ENCODE measurements around the gene CHD1.

Gene CHD1

DNA sequence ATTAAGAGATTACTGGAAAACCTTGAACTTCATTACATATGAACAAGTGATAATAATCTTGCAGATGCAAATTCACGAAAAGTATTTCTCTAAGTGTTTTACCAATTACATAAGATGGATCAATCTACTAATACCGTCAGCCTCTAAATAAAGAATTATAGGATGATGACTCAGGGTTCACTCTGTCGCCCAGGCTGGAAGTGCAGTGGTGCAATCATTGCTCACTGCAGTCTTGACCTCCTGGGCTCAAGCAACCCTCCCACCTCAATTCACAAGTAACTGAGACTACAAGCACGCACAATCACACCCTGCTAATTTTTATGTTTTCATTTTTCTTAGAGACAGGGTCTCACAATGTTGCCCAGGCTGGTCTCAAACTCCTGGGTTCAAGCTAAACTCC, 56.1 kb downstream of the CHD1 start:
- Histone ChIP-seq H3K4me3 (ENCODE audit: low read length, poor library complexity, severe bottlenecking) (no peak overlapping the region), H3K9me3 (ENCODE audit: insufficient read depth, low read depth, low read length) (no peaks in the 10 kb centered on the region), H3K4me2 (ENCODE audit: low read depth, low read length, poor library complexity, severe bottlenecking) (no peak overlapping the region), H3K36me3 (ENCODE audit: insufficient read depth, low read length) (peaks cover 64% of the 10 kb centered on the region), H3F3A (ENCODE audit: low read depth) (no peaks in the 10 kb centered on the region), H3K27me3 (ENCODE audit: insufficient read depth, low read length, poor library complexity, severe bottlenecking) (no peaks in the 10 kb centered on the region), H4K20me1 (ENCODE audit: insufficient read depth, low read length, poor library complexity, severe bottlenecking) (no peaks in the 10 kb centered on the region), H3K9me2 (replicated peaks; ENCODE audit: low read depth, low read length) (no peaks in the 10 kb centered on the region), H2AFZ (ENCODE audit: low read length) (no peak overlapping the region), H3K9ac (ENCODE audit: low read depth, low read length, poor library complexity, severe bottlenecking) (no peak overlapping the region), H3K4me1 (ENCODE audit: insufficient read depth, low read length, poor library complexity, severe bottlenecking) (no peaks in the 10 kb centered on the region), H3K79me2 (ENCODE audit: insufficient read depth, low read length) (no peaks in the 10 kb centered on the region)
- TF ChIP-seq, protein P1, sequence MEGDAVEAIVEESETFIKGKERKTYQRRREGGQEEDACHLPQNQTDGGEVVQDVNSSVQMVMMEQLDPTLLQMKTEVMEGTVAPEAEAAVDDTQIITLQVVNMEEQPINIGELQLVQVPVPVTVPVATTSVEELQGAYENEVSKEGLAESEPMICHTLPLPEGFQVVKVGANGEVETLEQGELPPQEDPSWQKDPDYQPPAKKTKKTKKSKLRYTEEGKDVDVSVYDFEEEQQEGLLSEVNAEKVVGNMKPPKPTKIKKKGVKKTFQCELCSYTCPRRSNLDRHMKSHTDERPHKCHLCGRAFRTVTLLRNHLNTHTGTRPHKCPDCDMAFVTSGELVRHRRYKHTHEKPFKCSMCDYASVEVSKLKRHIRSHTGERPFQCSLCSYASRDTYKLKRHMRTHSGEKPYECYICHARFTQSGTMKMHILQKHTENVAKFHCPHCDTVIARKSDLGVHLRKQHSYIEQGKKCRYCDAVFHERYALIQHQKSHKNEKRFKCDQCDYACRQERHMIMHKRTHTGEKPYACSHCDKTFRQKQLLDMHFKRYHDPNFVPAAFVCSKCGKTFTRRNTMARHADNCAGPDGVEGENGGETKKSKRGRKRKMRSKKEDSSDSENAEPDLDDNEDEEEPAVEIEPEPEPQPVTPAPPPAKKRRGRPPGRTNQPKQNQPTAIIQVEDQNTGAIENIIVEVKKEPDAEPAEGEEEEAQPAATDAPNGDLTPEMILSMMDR (conservative IDR thresholded peaks at IDR 0.05; ENCODE audit: low read length), result no peak
- no peak for TF ChIP-seq EZH2phosphoT487 (IDR thresholded peaks at IDR 0.05; ENCODE audit: borderline replicate concordance)

DNA sequence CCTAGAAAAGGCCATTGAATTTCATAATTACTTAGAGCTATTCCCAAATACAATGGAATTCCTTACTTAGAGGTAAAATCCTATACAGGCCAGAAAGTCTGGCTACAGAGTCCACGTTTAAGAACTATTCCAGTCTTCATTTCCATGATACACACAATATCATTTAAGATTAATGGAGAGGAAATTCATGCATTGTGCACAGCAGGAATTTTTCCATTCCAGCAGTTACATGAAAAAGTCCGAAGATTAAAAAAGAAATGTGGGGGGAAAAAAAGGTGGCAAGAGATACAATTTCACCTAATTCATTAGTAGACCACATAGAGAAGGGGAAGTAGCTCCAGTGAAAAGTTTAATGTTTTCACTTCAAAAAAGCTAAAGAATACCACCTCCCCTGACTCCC, 63.1 kb downstream of the CHD1 start:
- Histone ChIP-seq H3K9me3 (ENCODE audit: insufficient read depth, low read depth, low read length) (no peaks in the 10 kb centered on the region), H3K79me2 (ENCODE audit: insufficient read depth, low read length) (no peaks in the 10 kb centered on the region), H3K27me3 (ENCODE audit: insufficient read depth, low read length, poor library complexity, severe bottlenecking) (no peaks in the 10 kb centered on the region), H3K4me1 (ENCODE audit: insufficient read depth, low read length, poor library complexity, severe bottlenecking) (no peaks in the 10 kb centered on the region), H3K9ac (ENCODE audit: low read depth, low read length, poor library complexity, severe bottlenecking) (no peak overlapping the region), H3K36me3 (ENCODE audit: insufficient read depth, low read length) (peaks cover 39% of the 10 kb centered on the region; the same call in 1 of the 2 replicates), H3F3A (ENCODE audit: low read depth) (no peaks in the 10 kb centered on the region), H2AFZ (ENCODE audit: low read length) (no peak overlapping the region), H3K4me2 (ENCODE audit: low read depth, low read length, poor library complexity, severe bottlenecking) (no peak overlapping the region), H3K4me3 (ENCODE audit: low read length, poor library complexity, severe bottlenecking) (no peak overlapping the region), H4K20me1 (ENCODE audit: insufficient read depth, low read length, poor library complexity, severe bottlenecking) (no peaks in the 10 kb centered on the region), H3K9me2 (replicated peaks; ENCODE audit: low read depth, low read length) (no peaks in the 10 kb centered on the region)
- TF ChIP-seq EZH2phosphoT487 (IDR thresholded peaks at IDR 0.05; ENCODE audit: borderline replicate concordance), result no peak
- TF ChIP-seq, protein P1 (conservative IDR thresholded peaks at IDR 0.05; ENCODE audit: low read length), result no peak

DNA sequence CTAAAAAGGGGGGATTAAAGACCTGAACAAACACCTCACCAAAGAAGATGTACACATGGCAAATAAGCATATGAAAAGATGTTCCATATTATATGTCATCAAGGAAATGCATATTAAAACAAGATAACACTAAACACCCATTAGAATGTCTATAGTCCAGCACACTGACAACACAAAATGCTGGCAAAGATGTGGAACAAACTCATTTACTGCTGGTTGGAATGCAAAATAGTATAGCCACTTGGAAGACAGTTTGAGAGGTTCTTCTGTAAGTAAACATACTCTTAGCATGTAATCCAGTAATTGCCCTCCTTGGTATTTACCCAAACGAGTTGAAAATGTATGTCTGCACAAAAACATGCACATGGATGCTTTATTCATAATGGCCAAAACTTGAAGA, 81.8 kb downstream of the CHD1 start:
- no peak overlapping the region for H3K9ac ChIP-seq (ENCODE audit: low read depth, low read length, poor library complexity, severe bottlenecking)
- no peaks in the 10 kb centered on the region for H3K9me2 ChIP-seq (replicated peaks; ENCODE audit: low read depth, low read length)
- no peak overlapping the region for H3K4me3 ChIP-seq (ENCODE audit: low read length, poor library complexity, severe bottlenecking)
- no peaks in the 10 kb centered on the region for H3K9me3 ChIP-seq (ENCODE audit: insufficient read depth, low read depth, low read length)
- H3K4me1 ChIP-seq (ENCODE audit: insufficient read depth, low read length, poor library complexity, severe bottlenecking), result no peaks in the 10 kb centered on the region
- H3K27me3 ChIP-seq (ENCODE audit: insufficient read depth, low read length, poor library complexity, severe bottlenecking), result no peaks in the 10 kb centered on the region
- no peak overlapping the region for H3K4me2 ChIP-seq (ENCODE audit: low read depth, low read length, poor library complexity, severe bottlenecking)
- no peaks in the 10 kb centered on the region for H3F3A ChIP-seq (ENCODE audit: low read depth)
- H2AFZ ChIP-seq (ENCODE audit: low read length), result no peak overlapping the region
- no peaks in the 10 kb centered on the region for H3K79me2 ChIP-seq (ENCODE audit: insufficient read depth, low read length)
- H4K20me1 ChIP-seq (ENCODE audit: insufficient read depth, low read length, poor library complexity, severe bottlenecking), result no peaks in the 10 kb centered on the region
- H3K36me3 ChIP-seq (ENCODE audit: insufficient read depth, low read length), result no peaks in the 10 kb centered on the region
- TF ChIP-seq, protein P1 (conservative IDR thresholded peaks at IDR 0.05; ENCODE audit: low read length), result no peak
- TF ChIP-seq EZH2phosphoT487 (IDR thresholded peaks at IDR 0.05; ENCODE audit: borderline replicate concordance), result no peak
